ENCODE results near the gene KIFBP.

- no peak for TF ChIP-seq EZH2 (IDR thresholded peaks at IDR 0.05; ENCODE audit: insufficient read depth, poor library complexity, severe bottlenecking)
- no peak for TF ChIP-seq EZH2phosphoT487 (IDR thresholded peaks at IDR 0.05; ENCODE audit: insufficient read depth, low read depth)
These were observed 7.5 kb upstream of the KIFBP start for GRCh38 chr10:68981074-68981473.

Measured in GM23248 (cell line).